Mammary epithelial cell (primary cell): ENCODE data around the gene POLR2J.
"Not testable (repeated sequence)": the region's sequence is repeated elsewhere in the genome, so short reads cannot be mapped to it uniquely, and the experiment has no call there.

Experiments used
- EZH2 ChIP-seq: IDR thresholded peaks from 2 replicates; pipeline ENCODE4 v1.6.1; 2012; ENCODE audit warnings: low read length, inconsistent platforms, borderline replicate concordance
- TF ChIP-seq, protein P1 (sequence below), 2 donors: IDR thresholded peaks in 1 of 2; conservative IDR thresholded peaks in 1 of 2; 2 replicates each; pipeline ENCODE4 v1.5.1; 2011 to 2012; ENCODE audit warnings: inconsistent platforms in 2 of 2, low read length in 2 of 2, mild to moderate bottlenecking in 2 of 2, control low read depth in 1 of 2, low read depth in 1 of 2; ENCODE audit not compliant: insufficient read depth in 1 of 2; ENCODE audit errors: extremely low read depth in 1 of 2

DNA sequence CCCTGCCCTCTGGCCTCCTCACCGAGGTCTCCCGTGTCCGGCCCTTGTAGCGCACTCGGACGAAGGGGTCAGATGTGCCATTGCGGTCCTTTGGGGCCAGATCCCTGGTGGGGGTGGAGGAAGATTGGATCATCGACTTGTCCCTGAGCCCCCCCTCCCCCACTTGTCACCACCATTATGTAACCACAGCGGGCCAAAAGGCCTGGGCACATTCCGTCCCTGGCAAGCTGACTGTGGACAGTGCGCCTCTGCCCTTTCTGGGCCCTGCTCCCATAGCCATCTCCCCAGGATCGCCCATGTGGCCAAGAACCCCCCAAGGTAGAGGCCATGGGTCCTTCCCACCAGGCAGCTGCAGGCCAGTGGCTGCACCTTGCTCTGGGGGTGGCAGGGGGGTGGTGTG is 24.4 kb upstream of the POLR2J start:
- TF ChIP-seq EZH2 = not testable (repeated sequence)
- TF ChIP-seq, protein P1, sequence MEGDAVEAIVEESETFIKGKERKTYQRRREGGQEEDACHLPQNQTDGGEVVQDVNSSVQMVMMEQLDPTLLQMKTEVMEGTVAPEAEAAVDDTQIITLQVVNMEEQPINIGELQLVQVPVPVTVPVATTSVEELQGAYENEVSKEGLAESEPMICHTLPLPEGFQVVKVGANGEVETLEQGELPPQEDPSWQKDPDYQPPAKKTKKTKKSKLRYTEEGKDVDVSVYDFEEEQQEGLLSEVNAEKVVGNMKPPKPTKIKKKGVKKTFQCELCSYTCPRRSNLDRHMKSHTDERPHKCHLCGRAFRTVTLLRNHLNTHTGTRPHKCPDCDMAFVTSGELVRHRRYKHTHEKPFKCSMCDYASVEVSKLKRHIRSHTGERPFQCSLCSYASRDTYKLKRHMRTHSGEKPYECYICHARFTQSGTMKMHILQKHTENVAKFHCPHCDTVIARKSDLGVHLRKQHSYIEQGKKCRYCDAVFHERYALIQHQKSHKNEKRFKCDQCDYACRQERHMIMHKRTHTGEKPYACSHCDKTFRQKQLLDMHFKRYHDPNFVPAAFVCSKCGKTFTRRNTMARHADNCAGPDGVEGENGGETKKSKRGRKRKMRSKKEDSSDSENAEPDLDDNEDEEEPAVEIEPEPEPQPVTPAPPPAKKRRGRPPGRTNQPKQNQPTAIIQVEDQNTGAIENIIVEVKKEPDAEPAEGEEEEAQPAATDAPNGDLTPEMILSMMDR (conservative IDR thresholded peaks at IDR 0.05 in 1 of 2, IDR thresholded peaks at IDR 0.05 in 1 of 2; ENCODE audit: extremely low read depth in 1 of 2, insufficient read depth in 1 of 2, low read depth in 1 of 2, low read length in 2 of 2) = not testable (repeated sequence)
